ENCODE measurements around the gene HPGDS.
A peak's percentile ranks its signal among the peaks of the same experiment; 100 is the strongest.
"Not testable (repeated sequence)": the region's sequence is repeated elsewhere in the genome, so short reads cannot be mapped to it uniquely, and the experiment has no call there.

HPGDS gene

DNA sequence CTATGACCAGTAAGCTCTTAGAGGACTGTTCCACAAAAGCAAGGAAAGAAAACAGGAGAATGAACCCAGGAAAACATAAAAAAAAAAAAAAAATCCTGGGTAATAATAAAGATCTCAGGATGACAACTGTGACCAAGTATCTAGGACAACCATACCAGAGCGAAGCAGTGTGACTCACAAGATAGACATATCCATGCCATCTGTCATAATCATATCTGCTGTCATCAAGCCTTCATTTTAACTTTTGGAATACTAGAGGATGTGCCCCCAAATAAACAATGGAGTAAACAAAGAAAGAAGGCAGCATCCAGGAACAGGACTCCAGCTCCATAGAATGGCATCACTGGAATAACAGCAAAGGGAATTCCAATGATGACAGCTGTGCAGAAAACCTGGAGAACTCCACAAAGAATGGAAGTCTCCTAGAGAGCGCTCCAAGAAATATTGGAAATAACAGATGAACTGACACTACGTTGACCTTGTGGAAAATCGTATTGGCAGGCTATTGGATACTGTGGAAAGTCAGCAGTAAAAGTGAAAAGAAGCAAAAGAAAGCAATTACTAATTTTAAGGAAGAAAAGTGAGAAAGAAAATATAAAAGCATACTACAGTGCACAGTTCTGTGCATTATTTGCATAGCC, 35.3 kb downstream of the HPGDS start:
- no peak for DNase-seq

DNA sequence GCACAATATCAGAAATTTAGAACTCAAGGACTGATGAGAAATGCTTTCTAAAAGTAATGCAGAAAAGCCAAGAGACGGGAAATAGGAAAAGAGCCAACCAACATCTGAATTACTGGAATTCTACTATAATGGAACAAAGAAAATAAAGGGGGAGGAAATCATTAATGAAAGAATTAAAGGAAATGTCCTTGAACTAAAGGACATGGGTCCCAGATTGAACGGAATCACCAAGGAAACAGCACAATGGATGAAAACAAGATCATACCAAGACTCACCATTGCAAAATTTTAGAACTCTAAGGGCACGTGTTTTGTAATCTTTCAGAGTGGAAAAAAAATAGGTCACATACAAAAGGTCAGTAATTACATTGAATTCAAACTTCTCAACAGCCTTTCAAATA, 35.9 kb downstream of the HPGDS start:
- no peak for DNase-seq

DNA sequence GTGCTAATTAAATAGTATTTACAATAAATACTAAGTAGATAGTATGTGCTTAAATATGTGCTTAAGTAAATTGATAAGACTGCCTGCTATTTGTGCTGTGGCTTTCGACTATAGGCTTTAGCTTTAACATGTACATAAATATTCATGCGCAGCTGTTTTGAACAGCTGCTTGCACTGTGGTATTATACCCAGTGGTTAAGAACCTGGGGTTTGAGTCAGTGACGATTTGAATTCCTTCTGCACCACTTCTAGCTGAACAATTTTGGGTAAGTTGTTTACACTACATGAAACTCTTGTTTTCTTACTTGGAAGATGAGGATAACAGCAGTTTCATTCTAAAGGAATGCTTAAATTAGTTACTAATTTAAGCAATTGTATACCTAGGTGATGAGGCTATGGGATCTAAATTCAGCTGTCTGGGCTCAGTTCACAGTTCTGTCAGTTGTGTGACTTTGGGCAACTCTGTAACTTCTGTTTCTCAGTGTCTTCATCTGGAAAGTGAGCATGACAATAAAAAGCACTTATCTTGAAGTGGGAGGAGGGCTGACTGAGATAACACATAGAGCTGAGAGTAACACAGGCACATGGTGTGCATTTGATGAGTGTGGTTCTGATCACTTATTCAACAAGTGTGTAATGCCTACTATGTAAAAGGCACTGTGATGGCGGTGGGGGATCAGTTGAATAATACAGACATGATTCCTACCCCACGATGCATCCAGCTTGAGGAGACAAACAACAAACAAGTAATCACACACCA, 37.0 kb downstream of the HPGDS start:
- peak in 1 of 5 experiments; percentile 70 for DNase-seq

DNA sequence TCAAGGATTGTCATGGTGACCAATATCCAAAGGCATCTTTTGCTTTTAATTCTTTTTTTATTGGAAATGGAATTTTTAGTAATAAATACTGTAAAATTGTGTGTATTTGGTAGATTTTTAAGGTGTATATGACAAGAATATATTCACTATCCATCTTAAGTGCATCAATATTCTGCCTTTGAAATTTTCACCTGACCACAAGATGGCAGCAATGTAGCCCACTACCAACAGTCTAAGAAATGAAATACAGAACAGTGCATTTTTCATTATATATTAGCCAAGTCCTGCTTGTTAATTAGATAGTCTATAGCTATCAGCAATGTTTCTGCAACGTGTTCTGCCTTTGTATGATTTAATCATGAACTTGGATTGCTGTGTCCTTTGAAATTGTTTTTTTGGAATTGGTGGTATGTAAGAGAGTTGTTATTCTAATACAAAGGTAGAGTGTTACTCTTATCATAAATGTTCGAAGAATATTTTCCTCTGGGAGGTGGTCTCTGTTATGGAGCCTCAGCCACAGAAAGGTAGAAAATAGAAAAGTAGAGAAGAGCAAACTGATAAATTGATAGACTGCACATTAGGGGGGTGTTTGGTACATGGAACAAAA, 38.2 kb downstream of the HPGDS start:
- DNase-seq = peak in 1 of 5 experiments; percentile 55

DNA sequence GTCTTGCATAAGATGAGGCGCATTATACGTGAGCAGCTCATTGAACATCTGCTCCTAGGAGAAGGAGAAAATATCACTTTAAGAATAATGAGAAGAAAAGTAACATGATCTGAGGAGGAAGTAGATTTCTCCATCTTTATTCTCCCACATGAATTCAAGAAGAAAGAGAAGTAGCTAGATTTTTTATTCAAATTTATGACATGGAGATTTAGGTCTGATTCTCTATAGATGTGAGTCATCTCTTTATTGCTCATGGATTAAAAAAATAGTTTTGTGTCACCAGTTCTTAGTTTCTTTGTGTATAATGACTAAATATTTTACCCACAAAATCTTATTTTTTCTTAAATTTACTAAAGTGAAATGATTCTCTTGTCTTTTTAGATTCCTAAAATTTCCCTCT, 40.4 kb downstream of the HPGDS start:
- no peak for DNase-seq

DNA sequence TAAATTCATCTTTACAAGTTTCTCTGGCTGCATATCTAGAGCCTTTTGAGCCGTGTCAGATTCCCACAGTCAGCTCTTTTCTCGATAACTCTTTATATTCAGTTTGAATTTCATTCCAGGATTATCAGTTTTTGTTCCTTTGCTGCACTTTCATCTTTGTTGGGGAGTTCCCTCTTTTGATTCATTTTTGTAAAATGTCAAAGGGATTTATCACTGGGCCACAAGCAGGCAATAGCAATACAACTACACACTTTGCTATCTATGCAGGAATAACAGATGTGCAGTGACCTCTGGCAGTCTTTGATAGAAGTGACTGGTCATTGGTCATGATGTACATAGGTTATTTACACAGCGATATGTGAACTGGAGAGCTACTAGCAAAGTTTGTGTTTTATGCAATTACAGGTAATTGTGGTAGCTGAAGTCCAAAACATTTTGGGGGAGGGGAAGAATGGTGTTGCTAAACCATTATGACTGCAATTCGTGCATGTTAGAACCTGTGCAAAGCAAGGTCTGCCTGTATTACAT, 43.8 kb downstream of the HPGDS start:
- DNase-seq = no peak

DNA sequence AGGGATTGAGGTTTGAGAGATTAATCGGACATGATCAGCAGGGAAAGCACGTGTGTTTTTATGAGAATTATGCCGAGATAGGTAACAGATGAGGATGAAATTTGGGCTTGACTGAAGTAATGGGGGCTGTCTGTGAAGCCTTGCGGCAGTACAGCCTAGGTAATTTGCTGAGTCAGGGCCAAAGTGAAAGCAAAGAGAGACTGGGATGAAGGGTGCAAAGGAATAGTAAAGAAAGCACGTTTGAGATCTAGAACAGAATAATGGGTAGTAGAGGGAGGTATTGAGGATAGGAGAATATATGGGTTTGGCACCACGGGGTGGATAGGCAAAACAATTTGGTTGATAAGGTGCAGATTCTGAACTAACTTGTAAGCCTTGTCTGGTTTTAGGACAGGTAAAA, 47.2 kb downstream of the HPGDS start:
- DNase-seq = not testable (repeated sequence)

DNA sequence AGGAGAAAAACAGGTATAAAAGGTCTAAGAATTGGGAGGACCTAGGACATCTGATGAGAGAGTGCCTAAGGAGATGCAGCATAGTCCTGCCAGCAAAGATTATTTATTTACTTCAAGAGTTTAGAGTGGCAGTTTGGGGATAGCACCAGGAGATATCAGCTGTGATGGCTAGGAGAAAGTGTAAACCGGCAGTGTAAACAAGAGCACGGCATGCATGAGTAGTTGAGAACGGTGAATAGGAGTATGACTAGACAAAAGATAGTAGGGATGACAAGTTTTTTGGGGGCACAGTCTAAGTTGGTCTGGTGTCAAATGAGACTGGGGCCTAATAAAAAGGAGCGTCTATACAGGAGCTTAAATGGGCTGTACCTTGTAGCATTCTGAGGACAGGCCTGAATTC, 48.7 kb downstream of the HPGDS start:
- not testable (repeated sequence) for DNase-seq

DNA sequence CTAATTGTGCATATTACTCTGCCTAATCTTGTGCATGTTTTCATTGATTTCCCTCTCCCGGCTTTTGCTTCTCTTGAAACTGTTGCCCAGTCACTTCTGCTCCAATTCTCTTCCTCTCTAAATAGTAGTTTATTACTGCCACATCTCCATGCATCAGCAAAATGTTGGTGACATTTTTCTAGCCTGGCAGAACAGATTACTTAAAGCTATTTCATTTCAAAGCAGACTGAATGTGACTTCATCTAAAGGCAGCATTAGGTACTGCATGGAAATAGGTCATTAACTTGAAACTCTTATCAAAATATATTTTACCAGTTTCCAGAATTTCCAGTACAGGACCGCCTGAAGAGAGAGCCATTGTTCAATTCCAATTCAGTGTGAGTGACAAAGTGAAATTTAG, 52.4 kb downstream of the HPGDS start:
- no peak for DNase-seq

DNA sequence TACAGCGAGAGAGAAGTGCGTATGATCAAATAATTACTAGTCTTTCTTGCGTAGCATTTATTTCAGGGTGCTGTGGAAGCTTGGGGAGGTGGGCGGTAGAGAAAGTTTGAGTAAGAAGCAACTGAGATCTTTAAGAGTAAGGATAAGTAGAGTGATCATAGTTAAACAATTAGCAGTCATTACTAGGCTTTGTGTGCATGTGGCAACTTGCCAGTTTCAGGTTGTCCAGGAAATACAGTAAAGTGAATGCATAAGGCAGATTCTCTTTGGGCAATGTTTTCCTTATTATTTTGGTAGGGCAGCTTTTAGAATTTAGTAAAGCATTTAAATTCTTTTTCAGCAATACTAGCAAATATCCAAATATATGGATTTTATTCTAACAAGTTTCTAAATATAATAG, 57.0 kb downstream of the HPGDS start:
- no peak for DNase-seq

DNA sequence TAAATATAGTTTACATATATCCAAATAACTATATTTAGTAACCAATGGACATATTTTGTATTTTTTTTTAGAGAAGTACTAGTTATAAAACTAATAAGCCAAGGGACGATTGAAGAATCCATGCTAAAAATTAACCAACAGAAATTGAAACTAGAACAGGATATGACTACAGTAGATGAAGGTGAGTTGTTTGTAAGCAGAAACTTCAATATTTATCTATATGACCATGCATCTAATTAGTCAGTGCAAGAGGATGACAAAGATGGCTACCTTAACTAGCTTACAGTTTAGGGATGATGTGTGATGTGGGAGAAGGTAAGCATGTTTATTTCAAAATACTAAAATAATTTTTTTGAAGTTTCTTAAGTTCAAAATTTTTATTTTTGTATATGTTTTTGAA, 57.7 kb downstream of the HPGDS start:
- peak in 1 of 5 experiments; percentile 11 for DNase-seq

DNA sequence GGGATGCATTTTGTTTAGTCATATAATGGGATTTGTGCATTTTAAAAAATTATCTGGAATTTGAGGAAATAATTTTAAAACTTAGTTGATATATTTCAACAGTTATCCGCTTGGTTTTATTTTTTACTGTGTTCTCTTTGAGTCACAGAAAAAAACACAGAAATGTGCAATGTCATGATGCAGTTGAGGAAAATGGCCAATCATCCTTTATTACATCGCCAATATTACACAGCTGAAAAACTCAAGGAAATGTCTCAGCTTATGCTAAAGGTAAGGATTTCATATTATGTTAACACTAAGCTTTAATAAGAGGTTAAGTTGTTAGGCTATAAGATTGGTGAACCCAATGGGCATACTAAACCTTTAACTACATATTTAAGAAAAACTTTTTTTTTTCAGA, 63.9 kb downstream of the HPGDS start:
- no peak for DNase-seq

DNA sequence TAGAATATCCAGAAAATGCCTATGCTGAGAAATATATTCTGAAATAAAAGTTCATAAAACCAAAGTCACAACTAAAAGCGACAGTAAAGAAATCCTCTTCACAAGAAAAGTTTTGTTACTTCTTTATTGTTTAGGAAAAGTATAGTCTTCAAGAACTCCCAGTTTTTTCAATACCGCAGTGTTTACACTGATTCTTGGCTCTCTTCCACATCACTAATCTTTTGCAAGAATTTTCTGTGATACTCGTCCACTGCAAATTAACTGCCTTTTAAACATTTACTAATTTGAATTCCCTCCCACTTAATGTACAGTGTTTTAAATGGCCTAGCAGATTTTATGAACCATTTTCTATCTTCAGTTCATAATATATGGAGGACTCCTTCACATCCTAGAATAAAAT, 65.1 kb downstream of the HPGDS start:
- no peak for DNase-seq

DNA sequence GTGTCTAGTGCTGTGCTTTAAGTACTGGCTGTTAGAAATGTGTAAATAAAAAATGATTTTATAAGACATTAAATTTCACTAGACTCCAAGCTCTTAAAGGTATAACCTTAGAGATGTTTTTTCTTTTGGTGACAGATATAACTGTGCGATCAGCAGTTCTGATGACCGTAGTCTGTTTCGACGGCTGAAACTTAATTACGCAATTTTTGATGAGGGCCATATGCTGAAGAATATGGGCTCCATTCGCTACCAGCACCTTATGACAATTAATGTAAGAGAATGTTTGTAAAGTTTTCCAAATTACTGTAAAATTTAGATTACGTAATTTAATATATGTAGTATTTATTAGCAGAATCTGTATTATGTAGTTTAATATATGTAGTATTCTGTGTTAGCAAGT, 66.4 kb downstream of the HPGDS start:
- no peak for DNase-seq

DNA sequence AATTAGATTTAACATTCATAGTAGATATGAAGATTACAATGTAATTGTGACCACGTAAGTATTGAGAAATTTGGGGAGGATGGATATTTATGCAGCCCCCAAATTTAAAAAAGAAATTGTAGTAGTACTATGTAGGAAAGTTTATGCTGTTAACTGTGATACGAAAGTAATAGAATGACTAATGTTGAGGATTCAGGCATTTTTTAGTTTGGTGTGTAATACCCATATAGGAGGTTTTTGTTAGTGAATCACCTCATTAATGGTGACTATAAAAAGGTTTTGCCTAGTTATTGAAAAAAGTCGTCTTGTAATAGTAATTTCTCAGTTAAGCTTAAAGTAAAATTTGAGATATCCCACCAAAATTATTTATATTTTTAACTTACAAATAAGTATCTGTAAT, 67.7 kb downstream of the HPGDS start:
- DNase-seq = no peak

DNA sequence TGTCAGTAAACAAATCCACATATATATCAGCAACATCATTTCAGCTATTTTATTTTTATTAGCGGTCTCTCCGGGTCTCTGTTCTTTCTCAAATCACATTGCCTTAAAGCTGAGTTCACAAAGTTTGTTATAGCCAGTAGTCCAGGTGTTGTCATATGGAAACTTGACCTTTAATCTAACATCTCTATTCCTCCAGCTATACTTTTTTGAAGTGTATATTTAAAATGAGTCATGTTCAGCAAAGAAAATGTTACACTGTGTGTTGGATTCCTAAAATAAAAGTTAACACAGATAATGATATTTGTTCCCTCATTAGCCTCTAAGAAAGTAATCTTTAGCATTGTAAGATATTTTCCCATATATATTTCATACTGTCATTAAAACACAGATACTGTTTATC, 71.4 kb downstream of the HPGDS start:
- no peak for DNase-seq

DNA sequence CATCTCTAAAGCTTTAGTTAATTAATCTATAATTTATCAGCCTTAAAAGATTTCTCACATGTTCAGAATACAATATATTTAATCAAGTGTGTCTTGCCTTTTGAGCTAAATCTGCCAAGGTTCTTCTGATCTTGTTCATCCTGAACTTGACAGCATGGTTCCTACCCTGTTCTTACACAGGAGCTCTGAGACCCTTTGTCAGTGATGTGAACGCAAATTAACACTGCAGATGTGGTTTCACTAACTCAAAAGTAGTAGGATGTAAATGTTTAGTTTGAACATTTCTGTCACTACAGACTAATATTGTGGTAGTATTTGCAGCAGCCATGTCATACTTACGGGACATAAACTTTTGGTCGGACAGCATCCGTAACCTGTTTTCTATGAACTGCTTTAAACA, 75.6 kb downstream of the HPGDS start:
- DNase-seq = no peak

DNA sequence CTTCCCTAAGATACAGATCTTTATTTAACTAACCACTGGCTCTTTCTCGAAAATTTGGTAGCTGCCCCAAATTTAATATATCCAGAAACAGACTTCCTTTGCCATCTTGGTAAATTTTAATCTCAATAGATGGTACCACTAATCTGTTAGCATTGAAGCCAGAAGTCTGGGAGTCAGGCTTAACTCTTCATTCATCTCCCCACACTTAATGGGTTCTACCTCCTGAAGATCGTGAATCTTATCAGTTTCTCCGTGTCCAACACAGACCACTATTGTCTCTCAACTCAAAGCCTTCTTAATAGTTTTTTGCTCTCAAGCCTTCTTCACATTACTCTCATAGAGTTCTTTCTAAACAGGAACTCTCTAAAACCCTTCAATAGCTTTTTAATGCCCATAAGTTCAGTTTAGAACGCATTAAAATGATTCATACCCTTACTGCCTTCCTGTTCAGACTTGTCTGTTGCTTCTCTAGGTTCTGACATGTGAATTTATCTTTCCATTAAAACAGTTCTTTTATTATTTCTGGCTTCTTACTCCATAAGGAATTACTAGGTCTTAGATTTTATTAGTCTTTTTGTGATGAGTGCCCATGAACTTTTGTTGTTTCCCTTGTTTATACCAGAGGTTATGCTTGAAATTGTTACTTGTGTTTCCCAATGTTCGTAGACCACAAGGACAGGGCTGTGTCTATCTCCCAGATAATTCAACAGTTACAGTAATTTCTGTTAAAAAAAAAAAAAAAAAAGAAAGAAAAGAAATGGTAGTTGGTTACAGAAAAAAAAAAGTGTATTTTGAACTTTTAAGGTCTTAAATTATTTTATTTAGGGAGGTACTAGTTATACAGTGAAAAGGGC, 80.2 kb downstream of the HPGDS start:
- DNase-seq = no peak

DNA sequence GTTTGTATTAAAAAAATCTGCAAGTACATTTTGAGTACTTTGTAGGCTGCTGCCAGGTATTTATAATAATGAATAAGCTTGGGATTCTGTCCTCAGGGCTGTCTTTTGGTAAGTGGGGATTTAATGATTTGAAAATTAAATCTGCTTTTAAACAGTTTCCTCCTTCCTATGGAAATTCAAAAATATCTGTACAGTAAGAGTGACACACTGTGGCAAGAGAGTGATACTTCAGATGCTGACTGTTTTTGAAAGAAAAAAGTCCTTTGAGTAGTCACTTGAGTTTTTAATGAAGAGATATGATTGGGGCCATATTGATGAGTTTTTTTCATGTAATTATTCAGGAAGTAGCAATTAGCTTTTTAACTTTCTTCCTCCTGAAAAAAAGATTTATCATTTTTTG, 85.8 kb downstream of the HPGDS start:
- DNase-seq = peak in 1 of 5 experiments; percentile 27

DNA sequence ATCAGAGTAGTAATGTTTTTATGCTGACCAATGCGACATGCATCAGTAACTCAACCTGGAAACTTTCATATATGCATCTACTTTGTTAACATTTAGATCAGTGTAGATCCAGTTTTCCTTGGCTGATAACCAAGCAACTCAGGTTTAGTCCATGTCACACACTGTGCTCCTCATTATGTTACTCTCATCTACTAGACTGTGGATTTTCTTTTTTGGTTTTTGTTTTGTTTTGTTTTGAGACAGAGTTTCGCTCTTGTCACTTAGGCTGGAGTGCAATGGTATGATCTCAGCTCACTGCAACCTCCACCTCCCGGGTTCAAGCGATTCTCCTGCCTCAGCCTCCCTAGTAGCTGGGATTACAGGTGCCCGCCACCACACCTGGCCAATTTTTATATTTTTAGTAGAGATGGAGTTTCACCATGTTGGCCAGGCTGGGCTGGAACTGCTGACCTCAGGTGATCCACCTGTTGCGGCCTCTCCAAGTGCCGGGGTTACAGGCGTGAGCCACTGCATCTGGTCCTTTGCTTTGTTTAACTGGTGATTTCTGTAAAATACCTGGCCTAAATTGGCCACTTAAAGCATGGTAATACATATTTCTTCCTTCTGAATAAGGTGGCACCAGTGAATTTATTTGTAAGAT, 86.4 kb downstream of the HPGDS start:
- DNase-seq = no peak

DNA sequence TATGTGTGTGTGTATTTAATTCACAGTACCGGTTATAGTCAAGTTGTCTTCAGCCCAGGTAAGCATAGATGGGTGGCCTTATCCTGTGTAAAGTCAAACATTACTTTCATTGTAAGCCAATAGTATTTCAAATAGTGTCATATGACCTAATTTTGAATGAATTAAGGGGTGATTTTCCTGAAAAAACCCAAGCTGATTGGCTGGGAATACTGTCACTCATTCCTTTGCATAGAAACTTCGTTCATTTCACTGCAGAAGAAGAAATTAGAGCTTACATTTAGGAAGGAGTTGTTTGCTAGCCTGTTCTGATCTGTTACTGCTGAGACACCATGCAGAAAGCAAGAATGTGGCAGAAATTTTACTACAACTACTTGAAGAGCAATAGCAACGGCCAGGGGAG, 89.6 kb downstream of the HPGDS start:
- DNase-seq = no peak

DNA sequence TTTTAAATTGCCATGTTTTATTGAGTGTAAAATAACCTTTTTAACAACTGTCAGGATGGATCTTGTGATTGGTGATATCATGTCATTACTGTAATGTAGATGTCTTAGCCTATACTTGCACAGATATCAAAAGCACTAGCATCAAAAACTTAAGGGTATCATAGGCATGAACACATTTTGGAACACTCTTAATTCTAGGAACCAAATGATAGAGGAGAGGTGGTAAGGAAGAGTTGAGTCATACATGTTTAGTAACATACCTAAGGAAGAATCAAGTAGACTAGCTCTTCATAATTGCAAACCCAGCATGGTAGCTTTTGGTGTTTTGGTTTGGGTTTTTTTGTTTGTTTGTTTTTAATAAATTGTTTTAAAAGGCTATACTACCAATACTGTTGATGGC, 91.5 kb downstream of the HPGDS start:
- DNase-seq = no peak

All from T-helper 2 cell (primary cell).